Measurements from ENCODE around the gene BBC3.

GRCh38 chr19:47258895-47259555, 28.0 kb upstream of the BBC3 start:
- TF ChIP-seq CTCF (IDR thresholded peaks at IDR 0.05) (no peak), POLR2A (IDR thresholded peaks at IDR 0.05) (no peak), EP300 (IDR thresholded peaks at IDR 0.05) (no peak)

Data from ovary (tissue), 3 donors.